GM23338 (cell line): Measurements from ENCODE around the gene SYT12. TPM values are rescaled to one million over a fixed set of nuclear protein-coding genes. Genes with fewer than 3 reads are reported as not detected.

Source experiments
- ATAC-seq: fragments of 200-7000 bp; cut with Tn5 transposase; 3 replicates; pipeline ENCODE4 v1.9.1; 2020
- DNase-seq: peaks from one replicate; pipeline ENCODE4 v3.0.0-alpha.2; 2015; ENCODE audit warnings: low spot score
- H2AFZ ChIP-seq: fragments of 200-600 bp; sonication (generic); 2 replicates; pipeline ENCODE4 v1.8.0; 2016; ENCODE audit warnings: antibody characterized with exemption, mild to moderate bottlenecking, moderate library complexity
- H3F3A ChIP-seq: fragments of 200-600 bp; sonication (generic); replicated peaks from 2 replicates; pipeline ENCODE4 v1.8.0; 2017; ENCODE audit warnings: antibody characterized with exemption, mixed run types, low read depth
- H3K27ac ChIP-seq: fragments of 200-600 bp; sonication (generic); 2 replicates; pipeline ENCODE4 v1.6.1; 2016; ENCODE audit warnings: low read depth
- H3K27me3 ChIP-seq: fragments of 200-600 bp; sonication (generic); 2 replicates; pipeline ENCODE4 v1.8.0; 2016; ENCODE audit warnings: mild to moderate bottlenecking, mixed run types, moderate library complexity; ENCODE audit not compliant: insufficient read depth
- H3K36me3 ChIP-seq: fragments of 200-600 bp; sonication (generic); 2 replicates; pipeline ENCODE4 v1.8.0; 2016; ENCODE audit warnings: mild to moderate bottlenecking; ENCODE audit not compliant: insufficient read depth
- H3K4me1 ChIP-seq: fragments of 200-600 bp; sonication (generic); 2 replicates; pipeline ENCODE4 v1.8.0; 2016; ENCODE audit warnings: mild to moderate bottlenecking, moderate library complexity; ENCODE audit not compliant: insufficient read depth
- H3K4me2 ChIP-seq: fragments of 200-600 bp; sonication (generic); 2 replicates; pipeline ENCODE4 v1.7.1; 2017; ENCODE audit warnings: mixed run types
- H3K4me3 ChIP-seq: fragments of 200-600 bp; sonication (generic); 2 replicates; pipeline ENCODE4 v1.6.1; 2016; ENCODE audit warnings: mixed run types
- H3K79me2 ChIP-seq: fragments of 200-600 bp; sonication (generic); replicated peaks from 2 replicates; pipeline ENCODE4 v1.8.0; 2017; ENCODE audit warnings: mild to moderate bottlenecking; ENCODE audit not compliant: insufficient read depth
- H3K9me2 ChIP-seq: fragments of 200-600 bp; sonication (generic); 2 replicates; pipeline ENCODE4 v1.8.0; 2017; ENCODE audit not compliant: insufficient read depth
- H4K20me1 ChIP-seq: fragments of 200-600 bp; sonication (generic); replicated peaks from 2 replicates; pipeline ENCODE4 v1.8.0; 2017; ENCODE audit warnings: mild to moderate bottlenecking; ENCODE audit not compliant: insufficient read depth
- H3K27ac Mint-ChIP-seq: 2 replicates; pipeline ENCODE4 v1.8.0; 2020; ENCODE audit warnings: inconsistent platforms, mild to moderate bottlenecking, moderate library complexity, mixed read lengths
- H3K27me3 Mint-ChIP-seq: 3 replicates; pipeline ENCODE4 v1.8.0; 2022; ENCODE audit warnings: low read depth, mild to moderate bottlenecking, moderate library complexity, mixed read lengths, inconsistent platforms; ENCODE audit not compliant: insufficient read depth, poor library complexity
- H3K36me3 Mint-ChIP-seq: 3 replicates; pipeline ENCODE4 v1.8.0; 2021; ENCODE audit warnings: low read depth, mild to moderate bottlenecking, inconsistent platforms, moderate library complexity, mixed read lengths
- H3K4me1 Mint-ChIP-seq: 3 replicates; pipeline ENCODE4 v1.8.0; 2020; ENCODE audit warnings: mild to moderate bottlenecking, inconsistent platforms, mixed read lengths
- H3K4me3 Mint-ChIP-seq: 3 replicates; pipeline ENCODE4 v1.8.0; 2021; ENCODE audit warnings: moderate library complexity, mild to moderate bottlenecking, inconsistent platforms, mixed read lengths
- H3K9me3 Mint-ChIP-seq: 3 replicates; pipeline ENCODE4 v1.8.0; 2020; ENCODE audit warnings: moderate library complexity, mild to moderate bottlenecking, inconsistent platforms, mixed read lengths
- CREB1 ChIP-seq: fragments of 250-450 bp; sonication (Bioruptor Pico); IDR thresholded peaks from 2 replicates; pipeline ENCODE4 v1.5.0; 2020; ENCODE audit warnings: low read depth, mild to moderate bottlenecking, moderate library complexity
- EZH2 ChIP-seq: fragments of 200-600 bp; sonication (generic); IDR thresholded peaks from one replicate; pipeline ENCODE4 v1.8.0; 2017; ENCODE audit warnings: antibody characterized with exemption, mild to moderate bottlenecking, low read depth; ENCODE audit not compliant: unreplicated experiment
- EZH2phosphoT487 ChIP-seq: fragments of 200-600 bp; sonication (generic); IDR thresholded peaks from one replicate; pipeline ENCODE4 v1.8.1; 2018; ENCODE audit warnings: antibody characterized with exemption; ENCODE audit not compliant: unreplicated experiment
- STAT1 ChIP-seq: IDR thresholded peaks from one replicate; pipeline ENCODE4 v1.6.1; 2016; ENCODE audit warnings: antibody characterized with exemption; ENCODE audit not compliant: unreplicated experiment
- ZNF114 ChIP-seq: fragments of 250-450 bp; sonication (Bioruptor Pico); IDR thresholded peaks from 2 replicates; pipeline ENCODE4 v1.5.0; 2020; ENCODE audit warnings: mild to moderate bottlenecking, moderate library complexity
- polyA plus RNA-seq: library from polyadenylated mRNA; unstranded; fragments of >200 nt; fragmentation: Nextera tagmentation; extraction: Ambion mirVana; gene quantifications from 2 replicates; pipeline ENCODE4 v1.2.1, GENCODE V29; 2016
- total RNA-seq: library from RNA; depleted of rRNA; stranded (reverse); fragments of >200 nt; shearing (Covaris generic); gene quantifications from 2 replicates; pipeline ENCODE4 v1.2.3, GENCODE V29; 2014
- TF ChIP-seq, protein P1 (sequence below): IDR thresholded peaks from 2 replicates; pipeline ENCODE4 v1.6.1; 2016; ENCODE audit warnings: antibody characterized with exemption
- TF ChIP-seq, protein P2 (sequence below): IDR thresholded peaks from one replicate; pipeline ENCODE4 v1.6.1; 2018; ENCODE audit warnings: antibody characterized with exemption; ENCODE audit not compliant: unreplicated experiment
- TF ChIP-seq, protein P3 (sequence below): fragments of 250-450 bp; sonication (Bioruptor Pico); IDR thresholded peaks from 2 replicates; pipeline ENCODE4 v1.5.0; 2020; ENCODE audit warnings: mild to moderate bottlenecking, moderate library complexity

The SYT12 gene
- total and polyA plus RNA-seq, 2 experiments from 2014 or later: 0.92 to 2.5 TPM

DNA sequence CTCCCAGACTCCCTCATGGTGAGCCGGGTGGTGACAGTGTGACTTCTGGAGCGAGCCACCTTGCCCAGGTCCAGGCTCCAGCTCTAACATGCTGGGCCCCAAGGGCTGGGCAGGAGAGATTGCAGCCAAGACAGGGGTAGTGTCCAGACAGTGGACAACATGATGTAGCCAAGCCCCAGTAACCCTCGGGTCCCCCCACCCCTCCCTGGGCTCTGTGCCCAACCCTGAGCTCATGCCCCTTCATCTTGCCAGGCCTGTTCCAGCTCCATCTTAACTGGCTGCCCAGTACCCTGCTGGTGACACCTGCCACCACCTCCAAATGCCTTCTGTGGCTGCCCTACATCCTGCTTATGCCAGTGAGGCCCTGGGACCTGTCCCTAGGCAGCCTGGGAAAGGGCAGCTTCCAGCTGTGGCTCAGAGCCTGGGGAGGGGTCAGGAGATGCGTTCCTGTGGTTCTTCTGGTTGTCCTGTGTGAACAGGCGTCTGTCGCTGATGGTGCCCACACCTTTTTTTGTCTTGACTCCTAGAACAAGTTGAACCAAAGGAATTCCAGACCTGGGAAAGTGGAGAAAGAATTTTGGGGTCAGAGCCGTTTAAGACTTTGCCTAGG, 12.5 kb upstream of the SYT12 start:
- H3K9me2 ChIP-seq: no peaks in the 10 kb centered on the region
- Mint-ChIP-seq H3K9me3 (no peaks in the 10 kb centered on the region), H3K4me3 (no peak overlapping the region), H3K27me3 (peaks cover 14% of the 10 kb centered on the region), H3K4me1 (peaks cover 15% of the 10 kb centered on the region), H3K27ac (no peak overlapping the region), H3K36me3 (peaks cover 3% of the 10 kb centered on the region; the same call in 2 of the 3 replicates)
- DNase-seq: no peak
- no peak overlapping the region for H3K4me2 ChIP-seq
- no peak overlapping the region for H3K27ac ChIP-seq
- H3K36me3 ChIP-seq: no peaks in the 10 kb centered on the region
- H4K20me1 ChIP-seq: no peaks in the 10 kb centered on the region
- TF ChIP-seq, protein P1, sequence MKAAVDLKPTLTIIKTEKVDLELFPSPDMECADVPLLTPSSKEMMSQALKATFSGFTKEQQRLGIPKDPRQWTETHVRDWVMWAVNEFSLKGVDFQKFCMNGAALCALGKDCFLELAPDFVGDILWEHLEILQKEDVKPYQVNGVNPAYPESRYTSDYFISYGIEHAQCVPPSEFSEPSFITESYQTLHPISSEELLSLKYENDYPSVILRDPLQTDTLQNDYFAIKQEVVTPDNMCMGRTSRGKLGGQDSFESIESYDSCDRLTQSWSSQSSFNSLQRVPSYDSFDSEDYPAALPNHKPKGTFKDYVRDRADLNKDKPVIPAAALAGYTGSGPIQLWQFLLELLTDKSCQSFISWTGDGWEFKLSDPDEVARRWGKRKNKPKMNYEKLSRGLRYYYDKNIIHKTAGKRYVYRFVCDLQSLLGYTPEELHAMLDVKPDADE: no peak
- no peak for TF ChIP-seq EZH2phosphoT487
- TF ChIP-seq, protein P2, sequence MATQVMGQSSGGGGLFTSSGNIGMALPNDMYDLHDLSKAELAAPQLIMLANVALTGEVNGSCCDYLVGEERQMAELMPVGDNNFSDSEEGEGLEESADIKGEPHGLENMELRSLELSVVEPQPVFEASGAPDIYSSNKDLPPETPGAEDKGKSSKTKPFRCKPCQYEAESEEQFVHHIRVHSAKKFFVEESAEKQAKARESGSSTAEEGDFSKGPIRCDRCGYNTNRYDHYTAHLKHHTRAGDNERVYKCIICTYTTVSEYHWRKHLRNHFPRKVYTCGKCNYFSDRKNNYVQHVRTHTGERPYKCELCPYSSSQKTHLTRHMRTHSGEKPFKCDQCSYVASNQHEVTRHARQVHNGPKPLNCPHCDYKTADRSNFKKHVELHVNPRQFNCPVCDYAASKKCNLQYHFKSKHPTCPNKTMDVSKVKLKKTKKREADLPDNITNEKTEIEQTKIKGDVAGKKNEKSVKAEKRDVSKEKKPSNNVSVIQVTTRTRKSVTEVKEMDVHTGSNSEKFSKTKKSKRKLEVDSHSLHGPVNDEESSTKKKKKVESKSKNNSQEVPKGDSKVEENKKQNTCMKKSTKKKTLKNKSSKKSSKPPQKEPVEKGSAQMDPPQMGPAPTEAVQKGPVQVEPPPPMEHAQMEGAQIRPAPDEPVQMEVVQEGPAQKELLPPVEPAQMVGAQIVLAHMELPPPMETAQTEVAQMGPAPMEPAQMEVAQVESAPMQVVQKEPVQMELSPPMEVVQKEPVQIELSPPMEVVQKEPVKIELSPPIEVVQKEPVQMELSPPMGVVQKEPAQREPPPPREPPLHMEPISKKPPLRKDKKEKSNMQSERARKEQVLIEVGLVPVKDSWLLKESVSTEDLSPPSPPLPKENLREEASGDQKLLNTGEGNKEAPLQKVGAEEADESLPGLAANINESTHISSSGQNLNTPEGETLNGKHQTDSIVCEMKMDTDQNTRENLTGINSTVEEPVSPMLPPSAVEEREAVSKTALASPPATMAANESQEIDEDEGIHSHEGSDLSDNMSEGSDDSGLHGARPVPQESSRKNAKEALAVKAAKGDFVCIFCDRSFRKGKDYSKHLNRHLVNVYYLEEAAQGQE: no peak
- no peak for TF ChIP-seq CREB1
- TF ChIP-seq EZH2: no peak
- TF ChIP-seq, protein P3, sequence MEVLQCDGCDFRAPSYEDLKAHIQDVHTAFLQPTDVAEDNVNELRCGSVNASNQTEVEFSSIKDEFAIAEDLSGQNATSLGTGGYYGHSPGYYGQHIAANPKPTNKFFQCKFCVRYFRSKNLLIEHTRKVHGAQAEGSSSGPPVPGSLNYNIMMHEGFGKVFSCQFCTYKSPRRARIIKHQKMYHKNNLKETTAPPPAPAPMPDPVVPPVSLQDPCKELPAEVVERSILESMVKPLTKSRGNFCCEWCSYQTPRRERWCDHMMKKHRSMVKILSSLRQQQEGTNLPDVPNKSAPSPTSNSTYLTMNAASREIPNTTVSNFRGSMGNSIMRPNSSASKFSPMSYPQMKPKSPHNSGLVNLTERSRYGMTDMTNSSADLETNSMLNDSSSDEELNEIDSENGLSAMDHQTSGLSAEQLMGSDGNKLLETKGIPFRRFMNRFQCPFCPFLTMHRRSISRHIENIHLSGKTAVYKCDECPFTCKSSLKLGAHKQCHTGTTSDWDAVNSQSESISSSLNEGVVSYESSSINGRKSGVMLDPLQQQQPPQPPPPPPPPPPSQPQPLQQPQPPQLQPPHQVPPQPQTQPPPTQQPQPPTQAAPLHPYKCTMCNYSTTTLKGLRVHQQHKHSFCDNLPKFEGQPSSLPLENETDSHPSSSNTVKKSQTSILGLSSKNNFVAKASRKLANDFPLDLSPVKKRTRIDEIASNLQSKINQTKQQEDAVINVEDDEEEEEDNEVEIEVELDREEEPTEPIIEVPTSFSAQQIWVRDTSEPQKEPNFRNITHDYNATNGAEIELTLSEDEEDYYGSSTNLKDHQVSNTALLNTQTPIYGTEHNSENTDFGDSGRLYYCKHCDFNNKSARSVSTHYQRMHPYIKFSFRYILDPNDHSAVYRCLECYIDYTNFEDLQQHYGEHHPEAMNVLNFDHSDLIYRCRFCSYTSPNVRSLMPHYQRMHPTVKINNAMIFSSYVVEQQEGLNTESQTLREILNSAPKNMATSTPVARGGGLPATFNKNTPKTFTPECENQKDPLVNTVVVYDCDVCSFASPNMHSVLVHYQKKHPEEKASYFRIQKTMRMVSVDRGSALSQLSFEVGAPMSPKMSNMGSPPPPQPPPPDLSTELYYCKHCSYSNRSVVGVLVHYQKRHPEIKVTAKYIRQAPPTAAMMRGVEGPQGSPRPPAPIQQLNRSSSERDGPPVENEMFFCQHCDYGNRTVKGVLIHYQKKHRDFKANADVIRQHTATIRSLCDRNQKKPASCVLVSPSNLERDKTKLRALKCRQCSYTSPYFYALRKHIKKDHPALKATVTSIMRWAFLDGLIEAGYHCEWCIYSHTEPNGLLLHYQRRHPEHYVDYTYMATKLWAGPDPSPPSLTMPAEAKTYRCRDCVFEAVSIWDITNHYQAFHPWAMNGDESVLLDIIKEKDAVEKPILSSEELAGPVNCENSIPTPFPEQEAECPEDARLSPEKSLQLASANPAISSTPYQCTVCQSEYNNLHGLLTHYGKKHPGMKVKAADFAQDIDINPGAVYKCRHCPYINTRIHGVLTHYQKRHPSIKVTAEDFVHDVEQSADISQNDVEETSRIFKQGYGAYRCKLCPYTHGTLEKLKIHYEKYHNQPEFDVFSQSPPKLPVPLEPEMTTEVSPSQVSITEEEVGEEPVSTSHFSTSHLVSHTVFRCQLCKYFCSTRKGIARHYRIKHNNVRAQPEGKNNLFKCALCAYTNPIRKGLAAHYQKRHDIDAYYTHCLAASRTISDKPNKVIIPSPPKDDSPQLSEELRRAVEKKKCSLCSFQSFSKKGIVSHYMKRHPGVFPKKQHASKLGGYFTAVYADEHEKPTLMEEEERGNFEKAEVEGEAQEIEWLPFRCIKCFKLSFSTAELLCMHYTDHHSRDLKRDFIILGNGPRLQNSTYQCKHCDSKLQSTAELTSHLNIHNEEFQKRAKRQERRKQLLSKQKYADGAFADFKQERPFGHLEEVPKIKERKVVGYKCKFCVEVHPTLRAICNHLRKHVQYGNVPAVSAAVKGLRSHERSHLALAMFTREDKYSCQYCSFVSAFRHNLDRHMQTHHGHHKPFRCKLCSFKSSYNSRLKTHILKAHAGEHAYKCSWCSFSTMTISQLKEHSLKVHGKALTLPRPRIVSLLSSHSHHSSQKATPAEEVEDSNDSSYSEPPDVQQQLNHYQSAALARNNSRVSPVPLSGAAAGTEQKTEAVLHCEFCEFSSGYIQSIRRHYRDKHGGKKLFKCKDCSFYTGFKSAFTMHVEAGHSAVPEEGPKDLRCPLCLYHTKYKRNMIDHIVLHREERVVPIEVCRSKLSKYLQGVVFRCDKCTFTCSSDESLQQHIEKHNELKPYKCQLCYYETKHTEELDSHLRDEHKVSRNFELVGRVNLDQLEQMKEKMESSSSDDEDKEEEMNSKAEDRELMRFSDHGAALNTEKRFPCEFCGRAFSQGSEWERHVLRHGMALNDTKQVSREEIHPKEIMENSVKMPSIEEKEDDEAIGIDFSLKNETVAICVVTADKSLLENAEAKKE (CRISPR knock-in tag): no peak
- no peak for TF ChIP-seq STAT1
- TF ChIP-seq ZNF114: no peak
- no peak overlapping the region for H3K4me3 ChIP-seq
- ATAC-seq: no peak
- H3F3A ChIP-seq: no peaks in the 10 kb centered on the region
- H3K79me2 ChIP-seq: no peaks in the 10 kb centered on the region
- H2AFZ ChIP-seq: no peak overlapping the region
- H3K4me1 ChIP-seq: peaks cover 3% of the 10 kb centered on the region; the same call in 1 of the 2 replicates
- H3K27me3 ChIP-seq: no peaks in the 10 kb centered on the region
